Common myeloid progenitor, CD34-positive (primary cell): ENCODE data around the gene DUS1L.

Source experiments
- CTCF ChIA-PET: fragments of 350-600 bp; sonication (Branson Sonifier 250); formaldehyde crosslinking; loops from one replicate; lab custom pipeline; 2021; ENCODE audit warnings: antibody characterized with exemption; lab: Charles Lee
- POLR2A ChIA-PET: fragments of 350-600 bp; sonication (Branson Sonifier 250); formaldehyde crosslinking; loops from one replicate; lab custom pipeline; 2021; ENCODE audit warnings: antibody characterized with exemption; lab: Charles Lee
- DNase-seq, 3 donors: peaks; one replicate each; pipeline versions ENCODE4 v3.0.0 to v3.0.0-alpha.2; 2013
- H3K27ac ChIP-seq, 2 experiments: 1 replicate in 1 of 2; 2 replicates in 1 of 2; pipeline ENCODE4 v1.7.0; 2013; ENCODE audit warnings: inconsistent platforms in 2 of 2, low read length in 2 of 2, mild to moderate bottlenecking in 2 of 2, low read depth in 1 of 2, moderate library complexity in 1 of 2; ENCODE audit not compliant: severe bottlenecking in 2 of 2, insufficient read depth in 1 of 2, poor library complexity in 1 of 2
- H3K27me3 ChIP-seq, 5 experiments: replicated peaks in 2 of 5; 1 replicate in 3 of 5; 2 replicates in 2 of 5; pipeline versions ENCODE4 v1.6.1 to v1.7.0; 2013; ENCODE audit warnings: low read length in 4 of 5, mild to moderate bottlenecking in 2 of 5, moderate library complexity in 2 of 5, inconsistent platforms in 1 of 5; ENCODE audit not compliant: insufficient read depth in 5 of 5, control insufficient read depth in 4 of 5
- H3K36me3 ChIP-seq, 4 experiments: 1 replicate in 2 of 4; 2 replicates in 2 of 4; pipeline versions ENCODE4 v1.6.1 to v1.7.0; 2013; ENCODE audit warnings: low read length in 3 of 4, control low read depth in 1 of 4, mild to moderate bottlenecking in 1 of 4; ENCODE audit not compliant: control insufficient read depth in 4 of 4, insufficient read depth in 4 of 4
- H3K4me1 ChIP-seq, 4 experiments: 1 replicate in 3 of 4; 2 replicates in 1 of 4; pipeline versions ENCODE4 v1.6.1 to v1.7.1; 2013; ENCODE audit warnings: low read length in 3 of 4, mild to moderate bottlenecking in 3 of 4, control low read depth in 1 of 4, inconsistent platforms in 1 of 4, moderate library complexity in 1 of 4; ENCODE audit not compliant: control insufficient read depth in 4 of 4, insufficient read depth in 4 of 4; ENCODE audit errors: control extremely low read depth in 1 of 4
- H3K4me3 ChIP-seq, 7 experiments: 1 replicate in 4 of 7; 2 replicates in 3 of 7; pipeline versions ENCODE4 v1.5.1 to v1.7.0; 2013; ENCODE audit warnings: mild to moderate bottlenecking in 7 of 7, low read length in 6 of 7, moderate library complexity in 6 of 7, inconsistent platforms in 2 of 7, low read depth in 2 of 7, control low read depth in 1 of 7; ENCODE audit not compliant: insufficient read depth in 4 of 7, control insufficient read depth in 1 of 7; ENCODE audit errors: extremely low read depth in 1 of 7
- H3K9me3 ChIP-seq, 5 experiments: 1 replicate in 4 of 5; 2 replicates in 1 of 5; pipeline versions ENCODE4 v1.6.1 to v1.7.1; 2013; ENCODE audit warnings: low read length in 4 of 5, mild to moderate bottlenecking in 2 of 5, inconsistent platforms in 1 of 5, low read depth in 1 of 5, moderate library complexity in 1 of 5; ENCODE audit not compliant: control insufficient read depth in 4 of 5, insufficient read depth in 2 of 5; ENCODE audit errors: control extremely low read depth in 1 of 5
- WGBS: methylation state at CpG from one replicate; pipeline ENCODE4 v1.1.5; 2013; ENCODE audit not compliant: insufficient coverage; 5-methylcytosine and 5-hydroxymethylcytosine counted together

DUS1L gene

GRCh38 chr17:82058855-82059249, 6.8 kb downstream of the DUS1L start:
- Histone ChIP-seq H3K4me1 (peaks cover 0 to 2% (median 0%) of the 10 kb centered on the region in 4 experiments), H3K27ac (no peak overlapping the region), H3K36me3 (peaks cover 11 to 99% (median 68%) of the 10 kb centered on the region in 4 experiments), H3K9me3 (no peaks in the 10 kb centered on the region), H3K4me3 (no peak overlapping the region), H3K27me3 (no peaks in the 10 kb centered on the region)
- ChIA-PET POLR2A (no interaction called here), CTCF (interaction anchor here (1.7 kb wide), 1 partner anchor 8 kb away, joined by 5 read pairs; no protein-coding TSS in a partner anchor)
- 75% methylated on average over 10 of the region's 10 CpGs for WGBS
- no peak for DNase-seq

- Histone ChIP-seq H3K27ac (no peak overlapping the region), H3K4me1 (no peaks in the 10 kb centered on the region), H3K27me3 (no peaks in the 10 kb centered on the region), H3K4me3 (no peak overlapping the region), H3K9me3 (no peaks in the 10 kb centered on the region), H3K36me3 (peaks cover 9 to 99% (median 66%) of the 10 kb centered on the region in 4 experiments)
- POLR2A ChIA-PET, result no interaction called here
- 93% methylated on average over 13 of the region's 17 CpGs for WGBS
- CTCF ChIA-PET, result no interaction called here
- DNase-seq, result no peak
Measured at GRCh38 chr17:82058230-82058854, 7.3 kb downstream of the DUS1L start.

GRCh38 chr17:82056729-82057621, 8.6 kb downstream of the DUS1L start:
- Histone ChIP-seq H3K9me3 (no peaks in the 10 kb centered on the region), H3K36me3 (peaks cover 9 to 89% (median 56%) of the 10 kb centered on the region in 4 experiments), H3K27ac (no peak overlapping the region), H3K4me3 (no peak overlapping the region), H3K27me3 (no peaks in the 10 kb centered on the region), H3K4me1 (peaks cover 0 to 13% (median 12%) of the 10 kb centered on the region in 4 experiments)
- WGBS, result 95% methylated on average over 29 of the region's 29 CpGs
- ChIA-PET POLR2A (no interaction called here), CTCF (no interaction called here)
- no peak for DNase-seq

GRCh38 chr17:82055965-82056728, 9.5 kb downstream of the DUS1L start:
- 98% methylated on average over 27 of the region's 28 CpGs for WGBS
- ChIA-PET CTCF (no interaction called here), POLR2A (no interaction called here)
- no peaks in the 10 kb centered on the region for H3K27me3 ChIP-seq
- H3K27ac ChIP-seq, result no peak overlapping the region
- H3K36me3 ChIP-seq, result peaks cover 6 to 82% (median 50%) of the 10 kb centered on the region in 4 experiments
- no peaks in the 10 kb centered on the region for H3K9me3 ChIP-seq
- H3K4me1 ChIP-seq, result peaks cover 0 to 13% (median 12%) of the 10 kb centered on the region in 4 experiments
- no peak overlapping the region for H3K4me3 ChIP-seq
- DNase-seq, result no peak

GRCh38 chr17:82055023-82055964, 10.3 kb downstream of the DUS1L start:
- Histone ChIP-seq H3K4me3 (no peak overlapping the region), H3K36me3 (peaks cover 4 to 73% (median 42%) of the 10 kb centered on the region in 4 experiments), H3K27me3 (no peaks in the 10 kb centered on the region), H3K9me3 (no peaks in the 10 kb centered on the region), H3K27ac (no peak overlapping the region), H3K4me1 (peaks cover 0 to 22% (median 20%) of the 10 kb centered on the region in 4 experiments)
- 89% methylated on average over 22 of the region's 26 CpGs for WGBS
- no peak for DNase-seq
- POLR2A ChIA-PET, result no interaction called here
- CTCF ChIA-PET, result interaction anchor here (1.1 kb wide), 1 partner anchor 26 kb away, joined by 3 read pairs; no protein-coding TSS in a partner anchor

- H3K4me1 ChIP-seq, result peaks cover 0 to 25% (median 21%) of the 10 kb centered on the region in 4 experiments
- no peaks in the 10 kb centered on the region for H3K27me3 ChIP-seq
- CTCF ChIA-PET, result interaction anchor here (1.1 kb wide), 1 partner anchor 25 kb away, joined by 3 read pairs; no protein-coding TSS in a partner anchor
- POLR2A ChIA-PET, result no interaction called here
- H3K36me3 ChIP-seq, result peaks cover 4 to 73% (median 37%) of the 10 kb centered on the region in 4 experiments
- H3K27ac ChIP-seq, result no peak overlapping the region
- WGBS, result 97% methylated on average over 35 of the region's 38 CpGs
- no peak overlapping the region for H3K4me3 ChIP-seq
- DNase-seq, result no peak
- H3K9me3 ChIP-seq, result no peaks in the 10 kb centered on the region
Measured at GRCh38 chr17:82054351-82055022, 11.1 kb downstream of the DUS1L start.
